ENCODE data around the gene ODAD3. TPM values are rescaled to one million over a fixed set of nuclear protein-coding genes. Genes with fewer than 3 reads are reported as not detected.

Gene ODAD3
- total RNA-seq, 1 experiment from 2014 or later: 0.52 TPM

DNA sequence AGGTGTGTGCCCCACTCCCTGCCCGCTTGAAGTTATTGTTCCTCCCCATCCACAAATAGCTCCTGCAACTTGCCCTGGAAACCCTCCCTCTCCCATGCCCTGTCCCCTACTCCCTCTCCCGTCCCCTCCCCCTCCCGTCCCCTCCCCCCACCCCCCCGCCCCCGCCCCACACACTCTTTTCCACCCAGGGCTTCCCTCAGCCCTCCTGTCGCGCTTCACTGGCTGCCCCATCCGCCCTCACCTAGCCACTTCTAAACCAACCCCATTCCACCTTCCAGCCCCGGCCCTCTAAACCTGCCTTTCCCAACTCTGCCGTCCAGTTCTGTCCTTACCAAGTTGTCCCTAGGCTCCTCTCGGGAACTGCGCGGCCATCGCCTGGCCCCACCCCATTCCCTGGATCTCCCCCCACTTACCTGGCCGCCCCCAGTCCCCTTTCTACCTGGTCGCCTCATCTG is 16.8 kb downstream of the ODAD3 start:
- RAD21 ChIA-PET (ENCODE audit: low non-redundant PET in 1 of 2, low total read pairs in 2 of 2, uncharacterized antibody in 2 of 2, unreplicated experiment in 2 of 2): interaction anchor here in 1 of 2 experiments (1.5 kb wide), 1 partner anchor 43 kb away, joined by 5 read pairs; no protein-coding TSS in a partner anchor

More for the DNA sequence above, 16.8 kb downstream of the ODAD3 start:
- Histone ChIP-seq H3K27me3 (ENCODE audit: insufficient read depth, low read length) (no peaks in the 10 kb centered on the region), H2AFZ (ENCODE audit: low read depth, low read length, poor library complexity, severe bottlenecking) (no peak overlapping the region), H3K4me3 (replicated peaks in 1 of 2; ENCODE audit: low read depth in 1 of 2, low read length in 2 of 2) (peak overlapping the region; percentile 93 to 99), H3K79me2 (ENCODE audit: insufficient read depth, low read length) (no peaks in the 10 kb centered on the region), H3K27ac (ENCODE audit: low read depth, low read length) (peak overlapping the region; percentile 99), H3K4me1 (ENCODE audit: control insufficient read depth in 1 of 2, insufficient read depth in 2 of 2, low read length in 2 of 2) (peaks cover 9 to 16% of the 10 kb centered on the region in 2 experiments), H3K9me2 (ENCODE audit: insufficient read depth) (no peaks in the 10 kb centered on the region), H3K4me2 (ENCODE audit: low read length) (peak overlapping the region; percentile 98), H3K9ac (ENCODE audit: low read length) (peak overlapping the region; percentile 90), H3K36me3 (ENCODE audit: control insufficient read depth in 1 of 2, insufficient read depth in 2 of 2, low read length in 2 of 2) (peaks cover 0 to 4% of the 10 kb centered on the region in 2 experiments; a peak in 1 of 4 replicates), H4K20me1 (ENCODE audit: insufficient read depth) (no peaks in the 10 kb centered on the region), H3K9me3 (ENCODE audit: control insufficient read depth in 1 of 2, insufficient read depth in 1 of 2, low read depth in 1 of 2, low read length in 2 of 2) (no peaks in the 10 kb centered on the region)
- TF ChIP-seq, protein P1, sequence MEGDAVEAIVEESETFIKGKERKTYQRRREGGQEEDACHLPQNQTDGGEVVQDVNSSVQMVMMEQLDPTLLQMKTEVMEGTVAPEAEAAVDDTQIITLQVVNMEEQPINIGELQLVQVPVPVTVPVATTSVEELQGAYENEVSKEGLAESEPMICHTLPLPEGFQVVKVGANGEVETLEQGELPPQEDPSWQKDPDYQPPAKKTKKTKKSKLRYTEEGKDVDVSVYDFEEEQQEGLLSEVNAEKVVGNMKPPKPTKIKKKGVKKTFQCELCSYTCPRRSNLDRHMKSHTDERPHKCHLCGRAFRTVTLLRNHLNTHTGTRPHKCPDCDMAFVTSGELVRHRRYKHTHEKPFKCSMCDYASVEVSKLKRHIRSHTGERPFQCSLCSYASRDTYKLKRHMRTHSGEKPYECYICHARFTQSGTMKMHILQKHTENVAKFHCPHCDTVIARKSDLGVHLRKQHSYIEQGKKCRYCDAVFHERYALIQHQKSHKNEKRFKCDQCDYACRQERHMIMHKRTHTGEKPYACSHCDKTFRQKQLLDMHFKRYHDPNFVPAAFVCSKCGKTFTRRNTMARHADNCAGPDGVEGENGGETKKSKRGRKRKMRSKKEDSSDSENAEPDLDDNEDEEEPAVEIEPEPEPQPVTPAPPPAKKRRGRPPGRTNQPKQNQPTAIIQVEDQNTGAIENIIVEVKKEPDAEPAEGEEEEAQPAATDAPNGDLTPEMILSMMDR (IDR thresholded peaks at IDR 0.05 in 2 of 3, conservative IDR thresholded peaks at IDR 0.05 in 1 of 3; ENCODE audit: borderline replicate concordance in 1 of 3, insufficient read depth in 1 of 3, low read depth in 2 of 3, low read length in 2 of 3): no peak
- TF ChIP-seq, protein P2, sequence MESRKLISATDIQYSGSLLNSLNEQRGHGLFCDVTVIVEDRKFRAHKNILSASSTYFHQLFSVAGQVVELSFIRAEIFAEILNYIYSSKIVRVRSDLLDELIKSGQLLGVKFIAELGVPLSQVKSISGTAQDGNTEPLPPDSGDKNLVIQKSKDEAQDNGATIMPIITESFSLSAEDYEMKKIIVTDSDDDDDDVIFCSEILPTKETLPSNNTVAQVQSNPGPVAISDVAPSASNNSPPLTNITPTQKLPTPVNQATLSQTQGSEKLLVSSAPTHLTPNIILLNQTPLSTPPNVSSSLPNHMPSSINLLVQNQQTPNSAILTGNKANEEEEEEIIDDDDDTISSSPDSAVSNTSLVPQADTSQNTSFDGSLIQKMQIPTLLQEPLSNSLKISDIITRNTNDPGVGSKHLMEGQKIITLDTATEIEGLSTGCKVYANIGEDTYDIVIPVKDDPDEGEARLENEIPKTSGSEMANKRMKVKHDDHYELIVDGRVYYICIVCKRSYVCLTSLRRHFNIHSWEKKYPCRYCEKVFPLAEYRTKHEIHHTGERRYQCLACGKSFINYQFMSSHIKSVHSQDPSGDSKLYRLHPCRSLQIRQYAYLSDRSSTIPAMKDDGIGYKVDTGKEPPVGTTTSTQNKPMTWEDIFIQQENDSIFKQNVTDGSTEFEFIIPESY (IDR thresholded peaks at IDR 0.05; ENCODE audit: extremely low read depth, insufficient replicate concordance, low read length): no peak
- TF ChIP-seq RAD21 (IDR thresholded peaks at IDR 0.05; ENCODE audit: low read depth): no peak
- no peak for TF ChIP-seq YY1 (IDR thresholded peaks at IDR 0.05; ENCODE audit: extremely low read depth, insufficient replicate concordance, low read depth, low read length)
- no peak for TF ChIP-seq CEBPB (IDR thresholded peaks at IDR 0.05; ENCODE audit: low read depth)
- no peak for TF ChIP-seq JUND (IDR thresholded peaks at IDR 0.05)
- TF ChIP-seq POLR2AphosphoS5 (IDR thresholded peaks at IDR 0.05; ENCODE audit: low read depth, low read length): no peak
- TF ChIP-seq FOSL1 (IDR thresholded peaks at IDR 0.05; ENCODE audit: low read depth): no peak
- DNase-seq (ENCODE audit: low read depth, low spot score) (no peak), ATAC-seq (peak; percentile 13)
- BruUV-seq (replicated peaks): no TSS peak
- intact Hi-C loops (cut with micrococcal nuclease): no loop called here
- CTCF ChIA-PET: interaction anchor here (1.0 to 2.8 kb wide), 3 partner anchors 36 to 43 kb away, joined by 3 to 40 read pairs (median 4); partner anchors contain the start of gene EPOR
- POLR2A ChIA-PET: interaction anchor here (0.7 to 3.1 kb wide), 7 partner anchors 11 to 150 kb away, joined by 3 to 15 read pairs (median 8); partner anchors contain the start of genes CCDC159, EPOR, SWSAP1 and TMEM205
